GM12878 (cell line): ENCODE results near the gene CACHD1. TPM values are rescaled to one million over a fixed set of nuclear protein-coding genes. Genes with fewer than 3 reads are reported as not detected.

ENCODE experiments used
- ATAC-seq: fragments of 200-7000 bp; cut with Tn5 transposase; 3 replicates; pipeline ENCODE4 v1.9.1; 2020; ENCODE audit warnings: mild to moderate bottlenecking, moderate library complexity
- BruUV-seq: library from RNA; stranded (reverse); fragments of 400-500 nt; replicated peaks from 2 replicates; lab custom pipeline; 2021; lab: Mats Ljungman, UMichigan
- CTCF ChIA-PET: fragments of 300-600 bp; sonication (Branson Sonifier 250); formaldehyde crosslinking; extraction: SDS; loops from one replicate; lab custom pipeline; 2021; ENCODE audit warnings: inconsistent platforms; lab: Yijun Ruan, JAX
- POLR2A ChIA-PET: fragments of 350-600 bp; formaldehyde crosslinking; extraction: SDS; loops from one replicate; lab custom pipeline; 2021; ENCODE audit warnings: inconsistent platforms; lab: Charles Lee
- RAD21 ChIA-PET: fragments of 300-600 bp; sonication (Branson Sonifier 250); formaldehyde crosslinking; loops from one replicate; lab custom pipeline; 2023; ENCODE audit warnings: antibody characterized with exemption; ENCODE audit not compliant: unreplicated experiment; lab: Charles Lee
- SMC1A ChIA-PET: fragments of 300-600 bp; sonication (Branson Sonifier 250); formaldehyde crosslinking; loops from one replicate; lab custom pipeline; 2023; ENCODE audit not compliant: unreplicated experiment, uncharacterized antibody; lab: Charles Lee
- DNase-seq: peaks from one replicate; pipeline ENCODE4 v3.0.0-alpha.2; 2011; ENCODE audit warnings: low read depth, low spot score
- FAIRE-seq: peaks from 3 replicates; lab custom pipeline; 2011; peaks lifted over from hg19 to GRCh38; lab: Jason Lieb, UNC
- H2AFZ ChIP-seq: 2 replicates; pipeline ENCODE4 v1.6.0; 2011; ENCODE audit warnings: low read depth, low read length, control low read depth; ENCODE audit not compliant: control insufficient read depth
- H3K27ac ChIP-seq: 2 replicates; pipeline ENCODE4 v1.5.1; 2011; ENCODE audit warnings: control low read depth; ENCODE audit not compliant: control insufficient read depth, insufficient read depth
- H3K27me3 ChIP-seq, 2 experiments: replicated peaks in 1 of 2; 2 replicates each; pipeline versions ENCODE4 v1.6.0 to v1.6.1; 2011; ENCODE audit warnings: low read length in 1 of 2; ENCODE audit not compliant: control insufficient read depth in 2 of 2, insufficient read depth in 2 of 2
- H3K36me3 ChIP-seq, 2 experiments: 2 replicates each; pipeline ENCODE4 v1.5.1; 2011; ENCODE audit warnings: low read length in 1 of 2; ENCODE audit not compliant: control insufficient read depth in 2 of 2, insufficient read depth in 2 of 2
- H3K4me1 ChIP-seq: 2 replicates; pipeline ENCODE4 v1.6.1; 2011; ENCODE audit warnings: mild to moderate bottlenecking, low read length, moderate library complexity, mixed read lengths; ENCODE audit not compliant: control insufficient read depth, insufficient read depth
- H3K4me2 ChIP-seq: 2 replicates; pipeline ENCODE4 v1.6.0; 2011; ENCODE audit warnings: control low read depth; ENCODE audit not compliant: control insufficient read depth, insufficient read depth
- H3K4me3 ChIP-seq: fragments of 200-600 bp; sonication (generic); 2 replicates; pipeline ENCODE4 v1.5.1; 2016
- H3K79me2 ChIP-seq: 2 replicates; pipeline ENCODE4 v1.6.0; 2011; ENCODE audit warnings: low read length; ENCODE audit not compliant: control insufficient read depth, insufficient read depth
- H3K9ac ChIP-seq: 2 replicates; pipeline ENCODE4 v1.8.0; 2011; ENCODE audit warnings: low read length, control low read depth, mixed read lengths; ENCODE audit not compliant: control insufficient read depth, insufficient read depth
- H3K9me3 ChIP-seq: replicated peaks from 3 replicates; pipeline ENCODE4 v1.5.1; 2011; ENCODE audit warnings: mild to moderate bottlenecking, low read length; ENCODE audit not compliant: control insufficient read depth, insufficient read depth
- H4K20me1 ChIP-seq: 2 replicates; pipeline ENCODE4 v1.6.0; 2011; ENCODE audit not compliant: control insufficient read depth, insufficient read depth
- BCL11A ChIP-seq: IDR thresholded peaks from 2 replicates; pipeline ENCODE4 v1.6.1; 2011; ENCODE audit warnings: low read depth, low read length
- CUX1 ChIP-seq: IDR thresholded peaks from 2 replicates; pipeline ENCODE4 v1.6.1; 2012; ENCODE audit warnings: improper control_type of control experiment, low read depth, low read length; ENCODE audit not compliant: insufficient replicate concordance
- EED ChIP-seq: sonication (generic); IDR thresholded peaks from 2 replicates; pipeline ENCODE4 v1.6.1; 2016; ENCODE audit warnings: antibody characterized with exemption, low read depth
- GABPA ChIP-seq: IDR thresholded peaks from 2 replicates; pipeline ENCODE4 v1.6.1; 2014; ENCODE audit warnings: antibody characterized with exemption, low read depth, mild to moderate bottlenecking, inconsistent platforms
- JUND ChIP-seq: IDR thresholded peaks from 2 replicates; pipeline ENCODE4 v1.6.1; 2012; ENCODE audit warnings: low read depth, mild to moderate bottlenecking, low read length, improper control_type of control experiment, moderate library complexity
- STAT1 ChIP-seq: fragments of 450-650 bp; conservative IDR thresholded peaks from 2 replicates; pipeline ENCODE4 v1.6.1; 2014; ENCODE audit warnings: antibody characterized with exemption, mild to moderate bottlenecking
- TARDBP ChIP-seq: IDR thresholded peaks from 2 replicates; pipeline ENCODE4 v1.6.1; 2016; ENCODE audit warnings: borderline replicate concordance
- YY1 ChIP-seq: IDR thresholded peaks from 2 replicates; pipeline ENCODE4 v1.6.1; 2011; ENCODE audit warnings: low read depth, mild to moderate bottlenecking, low read length
- ZNF274 ChIP-seq: IDR thresholded peaks from one replicate; pipeline ENCODE4 v1.8.0; 2011; ENCODE audit not compliant: insufficient read length, insufficient read depth
- WGBS: methylation state at CpG from one replicate; pipeline ENCODE4 v1.1.6; 2016; ENCODE audit warnings: low lambda C conversion rate; ENCODE audit not compliant: insufficient replicate concordance, insufficient coverage; ENCODE audit errors: missing lambda C conversion rate; 5-methylcytosine and 5-hydroxymethylcytosine counted together
- in situ Hi-C: fragments of 300-500 bp; cut with MboI; formaldehyde crosslinking; loops from 9 replicates; pipeline ENCODE4 v1.14.3; 2018; ENCODE audit warnings: mixed read lengths
- intact Hi-C: fragments of 100-400 bp; cut with micrococcal nuclease; formaldehyde crosslinking; loops from one replicate; pipeline ENCODE4 v1.14.2; 2022; ENCODE audit not compliant: unreplicated experiment
- polyA plus RNA-seq, 11 experiments: library from polyadenylated mRNA; depleted of rRNA in 4 of 11; unstranded in 6 of 11; stranded (reverse) in 5 of 11; fragments of >200 nt; fragmentation: Nextera tagmentation in 4 of 11; fragmentation: Illumina TruSeq in 1 of 11; extraction: Ambion mirVana in 4 of 11; extraction: Trizol in 1 of 11; gene quantifications; 1 replicate in 1 of 11; 2 replicates in 10 of 11; pipeline versions ENCODE4 v1.2.1 to v1.2.3, GENCODE V29; 2011 to 2016; ENCODE audit warnings: inconsistent platforms in 2 of 11, missing spikeins in 2 of 11, low read depth in 1 of 11
- total RNA-seq, 4 experiments: library from RNA; depleted of rRNA in 3 of 4; stranded (reverse); fragments of >200 nt in 3 of 4; fragmentation: Illumina TruSeq in 1 of 4; extraction: Trizol in 1 of 4; gene quantifications; 2 replicates each; pipeline versions ENCODE4 v1.2.1 to v1.2.3, GENCODE V29; 2013 to 2021
- TF ChIP-seq, protein P1 (sequence below): IDR thresholded peaks from 2 replicates; pipeline ENCODE4 v1.6.1; 2011; ENCODE audit warnings: borderline replicate concordance, low read depth, mild to moderate bottlenecking, moderate library complexity, low read length; ENCODE audit not compliant: insufficient read depth, poor library complexity, severe bottlenecking
- TF ChIP-seq, protein P2 (sequence below): fragments of 450-650 bp; IDR thresholded peaks from 2 replicates; pipeline ENCODE4 v1.6.1; 2014; ENCODE audit warnings: mild to moderate bottlenecking

Gene CACHD1
- total and polyA plus RNA-seq, 10 of the 15 experiments (the other 5 are each of a cell fraction or from before 2014, with no cell fraction given), result 0.03 TPM; not detected in 9

GRCh38 chr1:64537942-64538341, 68.0 kb downstream of the CACHD1 start:
- FAIRE-seq, result no peak
- CTCF ChIA-PET, result interaction anchor here (0.5 kb wide), 1 partner anchor 100 kb away, joined by 4 read pairs; no protein-coding TSS in a partner anchor

More at GRCh38 chr1:64537942-64538341, 68.0 kb downstream of the CACHD1 start:
- ATAC-seq (no peak), DNase-seq (no peak)
- RAD21 ChIA-PET, result no interaction called here
- no peaks in the 10 kb centered on the region for H3K79me2 ChIP-seq
- no peaks in the 10 kb centered on the region for H3K36me3 ChIP-seq
- no peak overlapping the region for H3K9ac ChIP-seq
- no peak overlapping the region for H3K4me2 ChIP-seq
- in situ Hi-C loops (no loop called here), intact Hi-C loops (loop anchor here (1.0 kb wide), 1 partner anchor 20 kb away; no protein-coding TSS in a partner anchor)
- POLR2A ChIA-PET, result no interaction called here
- whole genome bisulfite sequencing, result 19% methylated on average over 4 of the region's 4 CpGs
- H3K9me3 ChIP-seq, result no peaks in the 10 kb centered on the region
- no peaks in the 10 kb centered on the region; a peak in 1 of 4 replicates for H3K27me3 ChIP-seq
- H3K4me1 ChIP-seq, result no peaks in the 10 kb centered on the region
- TF ChIP-seq CUX1, result no peak
- TF ChIP-seq, protein P1, sequence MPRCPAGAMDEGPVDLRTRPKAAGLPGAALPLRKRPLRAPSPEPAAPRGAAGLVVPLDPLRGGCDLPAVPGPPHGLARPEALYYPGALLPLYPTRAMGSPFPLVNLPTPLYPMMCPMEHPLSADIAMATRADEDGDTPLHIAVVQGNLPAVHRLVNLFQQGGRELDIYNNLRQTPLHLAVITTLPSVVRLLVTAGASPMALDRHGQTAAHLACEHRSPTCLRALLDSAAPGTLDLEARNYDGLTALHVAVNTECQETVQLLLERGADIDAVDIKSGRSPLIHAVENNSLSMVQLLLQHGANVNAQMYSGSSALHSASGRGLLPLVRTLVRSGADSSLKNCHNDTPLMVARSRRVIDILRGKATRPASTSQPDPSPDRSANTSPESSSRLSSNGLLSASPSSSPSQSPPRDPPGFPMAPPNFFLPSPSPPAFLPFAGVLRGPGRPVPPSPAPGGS, result no peak
- TF ChIP-seq, protein P2, sequence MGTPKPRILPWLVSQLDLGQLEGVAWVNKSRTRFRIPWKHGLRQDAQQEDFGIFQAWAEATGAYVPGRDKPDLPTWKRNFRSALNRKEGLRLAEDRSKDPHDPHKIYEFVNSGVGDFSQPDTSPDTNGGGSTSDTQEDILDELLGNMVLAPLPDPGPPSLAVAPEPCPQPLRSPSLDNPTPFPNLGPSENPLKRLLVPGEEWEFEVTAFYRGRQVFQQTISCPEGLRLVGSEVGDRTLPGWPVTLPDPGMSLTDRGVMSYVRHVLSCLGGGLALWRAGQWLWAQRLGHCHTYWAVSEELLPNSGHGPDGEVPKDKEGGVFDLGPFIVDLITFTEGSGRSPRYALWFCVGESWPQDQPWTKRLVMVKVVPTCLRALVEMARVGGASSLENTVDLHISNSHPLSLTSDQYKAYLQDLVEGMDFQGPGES, result no peak
- no peak for TF ChIP-seq ZNF274
- TF ChIP-seq GABPA, result no peak
- no peak for TF ChIP-seq TARDBP
- no peak for TF ChIP-seq YY1
- TF ChIP-seq STAT1, result no peak
- TF ChIP-seq JUND, result no peak
- no peak for TF ChIP-seq BCL11A
- TF ChIP-seq EED, result no peak
- TF ChIP-seq, all 136 proteins: peak for 0
- Histone ChIP-seq H4K20me1 (no peaks in the 10 kb centered on the region), H2AFZ (no peak overlapping the region), H3K4me3 (no peak overlapping the region), H3K27ac (no peak overlapping the region)
- SMC1A ChIA-PET, result no interaction called here
- BruUV-seq, result no TSS peak
